GM19023 (cell line): ENCODE data around the gene ADGRG6.

Experiments
- ATAC-seq: cut with Tn5 transposase; IDR thresholded peaks from one replicate; pipeline ENCODE4 v1.9.1; 2021; ENCODE audit warnings: mild to moderate bottlenecking, moderate library complexity; ENCODE audit not compliant: unreplicated experiment

ADGRG6 gene

GRCh38 chr6:142290851-142291250 is 11.0 kb upstream of the ADGRG6 start:
- ATAC-seq, result no peak

GRCh38 chr6:142291512-142291911 is 10.3 kb upstream of the ADGRG6 start:
- ATAC-seq, result no peak

- ATAC-seq, result no peak
Measured at GRCh38 chr6:142292166-142292924, 9.5 kb upstream of the ADGRG6 start.

GRCh38 chr6:142293121-142293520 is 8.7 kb upstream of the ADGRG6 start:
- ATAC-seq, result no peak

- no peak for ATAC-seq
Measured at GRCh38 chr6:142294679-142295078, 7.1 kb upstream of the ADGRG6 start.

GRCh38 chr6:142296975-142297604 is 4.7 kb upstream of the ADGRG6 start:
- no peak for ATAC-seq

GRCh38 chr6:142297605-142297995 is 4.2 kb upstream of the ADGRG6 start:
- no peak for ATAC-seq

GRCh38 chr6:142297996-142298753 is 3.6 kb upstream of the ADGRG6 start:
- no peak for ATAC-seq

- ATAC-seq, result no peak
Measured at GRCh38 chr6:142300302-142300701, 1.5 kb upstream of the ADGRG6 start.

GRCh38 chr6:142300758-142301650 is 803 bp upstream of the ADGRG6 start:
- ATAC-seq, result no peak

- no peak for ATAC-seq
Measured at GRCh38 chr6:142302421-142303175, 791 bp downstream of the ADGRG6 start.

- no peak for ATAC-seq
Measured at GRCh38 chr6:142303176-142303533, 1.3 kb downstream of the ADGRG6 start.

GRCh38 chr6:142304241-142304640 is 2.4 kb downstream of the ADGRG6 start:
- no peak for ATAC-seq

- ATAC-seq, result no peak
Measured at GRCh38 chr6:142306736-142307135, 4.9 kb downstream of the ADGRG6 start.

- no peak for ATAC-seq
Measured at GRCh38 chr6:142307963-142308748, 6.3 kb downstream of the ADGRG6 start.

GRCh38 chr6:142309426-142309825 is 7.6 kb downstream of the ADGRG6 start:
- no peak for ATAC-seq

- no peak for ATAC-seq
Measured at GRCh38 chr6:142313284-142313683, 11.5 kb downstream of the ADGRG6 start.

GRCh38 chr6:142316791-142317368 is 15.1 kb downstream of the ADGRG6 start:
- ATAC-seq, result no peak

- ATAC-seq, result no peak
Measured at GRCh38 chr6:142318714-142319113, 16.9 kb downstream of the ADGRG6 start.
